ENCODE data around the gene STAT4. TPM values are rescaled to one million over a fixed set of nuclear protein-coding genes. Genes with fewer than 3 reads are reported as not detected.

The STAT4 gene
- polyA plus RNA-seq, 1 donor (not counting 4 experiments of a cell fraction or from before 2014, with no cell fraction given), result 2.0 TPM

DNA sequence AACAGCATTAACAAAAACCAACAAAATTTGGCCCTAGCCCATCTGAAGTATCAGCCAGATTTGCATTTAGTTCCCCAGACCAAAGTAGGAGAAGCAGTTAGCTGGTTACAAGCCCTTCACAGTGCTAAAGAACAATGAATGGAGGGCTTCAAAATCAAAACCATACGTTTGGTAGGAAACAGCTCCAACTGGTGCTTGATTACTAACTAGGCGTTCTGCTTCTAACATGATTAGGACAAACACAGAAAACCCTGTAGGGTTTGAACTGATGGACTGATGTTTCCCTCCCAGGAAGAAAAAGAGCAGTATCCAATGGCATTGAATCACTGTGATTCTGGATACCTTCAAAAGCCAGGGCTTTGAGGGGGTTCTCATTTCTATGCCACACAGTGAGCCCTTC lies 20.5 kb upstream of the STAT4 start:
- H2AFZ ChIP-seq (ENCODE audit: control insufficient read depth, low read length), result no peak overlapping the region
- FAIRE-seq (no peak), DNase-seq (ENCODE audit: low read depth, low spot score) (no peak)
- no peaks in the 10 kb centered on the region for H3K79me2 ChIP-seq (ENCODE audit: control insufficient read depth, insufficient read depth, low read length)
- TF ChIP-seq, protein P1, sequence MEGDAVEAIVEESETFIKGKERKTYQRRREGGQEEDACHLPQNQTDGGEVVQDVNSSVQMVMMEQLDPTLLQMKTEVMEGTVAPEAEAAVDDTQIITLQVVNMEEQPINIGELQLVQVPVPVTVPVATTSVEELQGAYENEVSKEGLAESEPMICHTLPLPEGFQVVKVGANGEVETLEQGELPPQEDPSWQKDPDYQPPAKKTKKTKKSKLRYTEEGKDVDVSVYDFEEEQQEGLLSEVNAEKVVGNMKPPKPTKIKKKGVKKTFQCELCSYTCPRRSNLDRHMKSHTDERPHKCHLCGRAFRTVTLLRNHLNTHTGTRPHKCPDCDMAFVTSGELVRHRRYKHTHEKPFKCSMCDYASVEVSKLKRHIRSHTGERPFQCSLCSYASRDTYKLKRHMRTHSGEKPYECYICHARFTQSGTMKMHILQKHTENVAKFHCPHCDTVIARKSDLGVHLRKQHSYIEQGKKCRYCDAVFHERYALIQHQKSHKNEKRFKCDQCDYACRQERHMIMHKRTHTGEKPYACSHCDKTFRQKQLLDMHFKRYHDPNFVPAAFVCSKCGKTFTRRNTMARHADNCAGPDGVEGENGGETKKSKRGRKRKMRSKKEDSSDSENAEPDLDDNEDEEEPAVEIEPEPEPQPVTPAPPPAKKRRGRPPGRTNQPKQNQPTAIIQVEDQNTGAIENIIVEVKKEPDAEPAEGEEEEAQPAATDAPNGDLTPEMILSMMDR (optimal IDR thresholded peaks at IDR 0.05 in 1 of 3, IDR thresholded peaks at IDR 0.05 in 1 of 3, conservative IDR thresholded peaks at IDR 0.05 in 1 of 3; ENCODE audit: extremely low read depth in 1 of 3, insufficient read depth in 2 of 3, low read length in 3 of 3), result no peak
- TF ChIP-seq EZH2 (IDR thresholded peaks at IDR 0.05; ENCODE audit: low read length), result no peak
- H3K9me3 ChIP-seq (ENCODE audit: control insufficient read depth, low read depth, low read length), result no peaks in the 10 kb centered on the region
- dilution Hi-C loops (cut with MboI; ENCODE audit: extremely low pct_ligation_motif_present, low sequenced_read_pairs), result no loop called here
- H3K4me2 ChIP-seq (ENCODE audit: control insufficient read depth, extremely low read depth, insufficient read depth, low read depth, low read length), result peak overlapping the region; percentile 65
- no peaks in the 10 kb centered on the region for H3K9me1 ChIP-seq (ENCODE audit: control insufficient read depth, extremely low read depth, insufficient read depth, low read length)
- H3K27ac ChIP-seq (ENCODE audit: control insufficient read depth, insufficient read depth, low read length), result peak overlapping the region; percentile 100
- no peaks in the 10 kb centered on the region for H3K27me3 ChIP-seq (ENCODE audit: control insufficient read depth, extremely low read depth, insufficient read depth, low read length)
- H4K20me1 ChIP-seq (ENCODE audit: control insufficient read depth, extremely low read depth, insufficient read depth, low read length), result no peaks in the 10 kb centered on the region
- H3K4me3 ChIP-seq (ENCODE audit: control insufficient read depth in 2 of 3, extremely low read depth in 1 of 3, insufficient read depth in 2 of 3, low read depth in 1 of 3, low read length in 3 of 3), result peak overlapping the region in 2 of 3 experiments; percentile 16 to 30
- H3K36me3 ChIP-seq (ENCODE audit: control insufficient read depth in 2 of 2, extremely low read depth in 1 of 2, insufficient read depth in 2 of 2, low read length in 2 of 2), result no peaks in the 10 kb centered on the region
- peak overlapping the region; percentile 88 for H3K9ac ChIP-seq (ENCODE audit: control insufficient read depth, extremely low read depth, insufficient read depth, low read length)
- peaks cover 71% of the 10 kb centered on the region for H3K4me1 ChIP-seq (ENCODE audit: control insufficient read depth, extremely low read depth, insufficient read depth, low read length)

DNA sequence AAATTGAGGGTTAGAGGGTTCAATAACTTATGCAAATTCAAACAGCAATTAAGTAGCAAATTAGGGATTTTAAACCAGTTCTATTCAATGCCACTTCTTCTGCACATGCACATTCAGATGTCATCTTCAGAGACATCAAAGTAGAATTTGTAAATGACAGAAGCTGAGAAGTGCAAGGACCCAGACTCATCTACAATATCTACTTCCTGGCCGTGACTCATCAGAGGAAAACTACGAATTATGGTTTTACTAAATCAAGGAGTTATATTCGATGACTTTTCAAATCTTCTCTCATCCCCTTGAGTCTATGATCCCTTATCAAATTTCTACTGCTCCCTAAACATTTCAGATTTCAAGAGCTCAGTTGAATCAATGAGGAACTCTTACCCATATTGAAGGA lies 20.0 kb upstream of the STAT4 start:
- peak overlapping the region; percentile 100 for H3K27ac ChIP-seq (ENCODE audit: control insufficient read depth, insufficient read depth, low read length)
- H3K4me1 ChIP-seq (ENCODE audit: control insufficient read depth, extremely low read depth, insufficient read depth, low read length), result peaks cover 77% of the 10 kb centered on the region
- H4K20me1 ChIP-seq (ENCODE audit: control insufficient read depth, extremely low read depth, insufficient read depth, low read length), result no peaks in the 10 kb centered on the region
- DNase-seq (ENCODE audit: low read depth, low spot score), result no peak
- no peaks in the 10 kb centered on the region for H3K79me2 ChIP-seq (ENCODE audit: control insufficient read depth, insufficient read depth, low read length)
- H2AFZ ChIP-seq (ENCODE audit: control insufficient read depth, low read length), result no peak overlapping the region
- H3K27me3 ChIP-seq (ENCODE audit: control insufficient read depth, extremely low read depth, insufficient read depth, low read length), result no peaks in the 10 kb centered on the region
- no peaks in the 10 kb centered on the region for H3K9me3 ChIP-seq (ENCODE audit: control insufficient read depth, low read depth, low read length)
- H3K4me2 ChIP-seq (ENCODE audit: control insufficient read depth, extremely low read depth, insufficient read depth, low read depth, low read length), result peak overlapping the region; percentile 65
- H3K36me3 ChIP-seq (ENCODE audit: control insufficient read depth in 2 of 2, extremely low read depth in 1 of 2, insufficient read depth in 2 of 2, low read length in 2 of 2), result no peaks in the 10 kb centered on the region
- peak; percentile 80 for FAIRE-seq
- no peaks in the 10 kb centered on the region for H3K9me1 ChIP-seq (ENCODE audit: control insufficient read depth, extremely low read depth, insufficient read depth, low read length)
- TF ChIP-seq, protein P1 (optimal IDR thresholded peaks at IDR 0.05 in 1 of 3, IDR thresholded peaks at IDR 0.05 in 1 of 3, conservative IDR thresholded peaks at IDR 0.05 in 1 of 3; ENCODE audit: extremely low read depth in 1 of 3, insufficient read depth in 2 of 3, low read length in 3 of 3), result no peak
- TF ChIP-seq EZH2 (IDR thresholded peaks at IDR 0.05; ENCODE audit: low read length), result no peak
- H3K4me3 ChIP-seq (ENCODE audit: control insufficient read depth in 2 of 3, extremely low read depth in 1 of 3, insufficient read depth in 2 of 3, low read depth in 1 of 3, low read length in 3 of 3), result no peak overlapping the region
- peak overlapping the region; percentile 88 for H3K9ac ChIP-seq (ENCODE audit: control insufficient read depth, extremely low read depth, insufficient read depth, low read length)
- dilution Hi-C loops (cut with MboI; ENCODE audit: extremely low pct_ligation_motif_present, low sequenced_read_pairs), result no loop called here

Measured in keratinocyte (primary cell).